HG03521 (cell line): ENCODE results near the gene GSAP.
"Not testable (repeated sequence)": the region's sequence is repeated elsewhere in the genome, so short reads cannot be mapped to it uniquely, and the experiment has no call there.

ENCODE experiments used
- ATAC-seq: cut with Tn5 transposase; IDR thresholded peaks from one replicate; pipeline ENCODE4 v1.9.1; 2021; ENCODE audit warnings: mild to moderate bottlenecking, moderate library complexity; ENCODE audit not compliant: unreplicated experiment

The GSAP gene

DNA sequence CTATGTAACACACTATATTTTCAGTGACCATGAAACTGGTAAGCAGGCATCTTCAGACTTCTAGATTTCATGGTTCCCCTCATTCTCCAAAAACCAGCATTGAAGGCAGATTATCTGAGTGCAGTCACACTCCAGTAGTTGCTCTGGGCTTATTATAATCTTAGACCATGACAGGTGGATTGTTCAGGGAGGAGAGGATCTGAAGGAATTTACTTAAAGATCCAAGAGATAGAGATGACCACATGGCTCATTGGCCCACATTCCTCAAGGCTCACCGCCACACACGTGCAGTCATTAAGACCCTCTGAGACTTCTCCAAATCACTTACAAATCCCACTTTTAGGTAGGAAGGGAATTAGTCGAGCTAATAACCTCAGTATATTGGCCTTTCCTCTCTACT, 55.2 kb downstream of the GSAP start:
- ATAC-seq, result no peak

DNA sequence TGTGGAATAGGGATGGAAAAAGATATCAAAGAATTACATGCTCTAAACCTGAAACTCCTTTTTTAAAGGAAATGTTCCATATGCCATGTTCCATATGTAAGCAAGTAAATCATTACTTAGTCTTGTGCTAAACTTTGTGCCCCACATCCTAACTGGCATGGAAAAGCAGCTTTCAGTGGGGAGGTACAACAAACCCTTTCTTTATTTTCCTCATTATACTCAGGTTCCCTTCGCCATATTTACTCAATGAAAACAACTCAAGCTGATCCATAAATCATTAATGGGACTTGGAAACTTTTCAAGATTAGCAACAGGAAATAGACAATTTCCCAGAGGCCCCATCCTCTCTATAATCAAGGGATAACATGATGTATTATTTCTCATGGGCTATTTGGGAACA, 56.0 kb downstream of the GSAP start:
- no peak for ATAC-seq

DNA sequence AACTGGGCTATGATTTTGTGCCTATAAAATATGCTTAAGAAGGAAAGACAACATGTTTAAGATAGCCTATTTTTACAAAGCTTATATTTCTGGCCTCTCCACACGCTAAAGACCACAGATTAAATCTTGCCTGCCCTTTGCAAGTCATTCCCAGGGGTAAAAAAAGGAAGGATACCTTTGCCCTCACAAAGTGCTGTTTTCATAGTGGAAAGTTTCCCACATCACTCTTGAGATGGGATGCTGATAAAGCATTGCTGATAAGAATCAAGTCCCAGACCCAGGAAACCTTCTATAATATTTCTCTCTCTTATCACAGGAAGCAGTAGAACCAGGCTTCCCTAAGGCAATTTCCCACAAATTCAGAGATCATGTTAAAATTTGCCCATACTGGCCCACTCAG, 56.5 kb downstream of the GSAP start:
- no peak for ATAC-seq

DNA sequence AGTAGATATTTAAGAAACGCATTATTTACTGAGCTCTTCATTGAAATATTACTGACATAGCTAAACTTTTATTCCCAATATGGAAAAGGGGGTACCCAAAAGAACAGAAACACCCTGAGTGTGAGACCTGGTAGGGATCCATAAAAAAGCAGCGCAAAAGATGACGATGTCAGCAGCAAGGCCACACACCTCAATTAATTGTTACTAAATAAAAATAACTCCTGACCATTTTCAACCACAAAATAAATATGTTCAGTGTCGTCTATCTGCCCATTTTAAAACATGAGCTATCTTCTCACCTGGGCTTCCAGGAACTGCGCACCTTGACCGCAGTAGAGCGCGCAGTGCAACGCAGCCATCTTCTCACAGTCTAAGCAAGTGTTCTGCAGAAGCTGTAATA, 61.2 kb downstream of the GSAP start:
- no peak for ATAC-seq

DNA sequence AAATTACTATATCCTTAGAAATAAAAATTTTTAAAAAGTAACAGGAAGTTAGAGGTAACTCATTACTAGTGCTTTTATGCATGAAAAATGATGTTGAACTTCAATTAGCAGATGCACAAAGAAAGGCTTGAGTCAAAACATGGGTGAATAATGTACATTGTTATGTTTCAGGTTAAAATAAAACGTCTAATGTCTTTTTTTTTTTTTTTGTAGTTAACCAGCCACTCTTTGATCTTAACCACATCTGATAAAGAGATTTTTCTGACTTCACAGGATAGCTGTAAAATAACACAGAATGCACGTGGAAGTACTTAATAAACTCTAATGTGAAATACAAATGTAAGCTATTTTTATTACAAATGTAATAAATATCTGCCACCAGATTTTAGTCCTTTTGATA, 61.7 kb downstream of the GSAP start:
- ATAC-seq, result no peak

DNA sequence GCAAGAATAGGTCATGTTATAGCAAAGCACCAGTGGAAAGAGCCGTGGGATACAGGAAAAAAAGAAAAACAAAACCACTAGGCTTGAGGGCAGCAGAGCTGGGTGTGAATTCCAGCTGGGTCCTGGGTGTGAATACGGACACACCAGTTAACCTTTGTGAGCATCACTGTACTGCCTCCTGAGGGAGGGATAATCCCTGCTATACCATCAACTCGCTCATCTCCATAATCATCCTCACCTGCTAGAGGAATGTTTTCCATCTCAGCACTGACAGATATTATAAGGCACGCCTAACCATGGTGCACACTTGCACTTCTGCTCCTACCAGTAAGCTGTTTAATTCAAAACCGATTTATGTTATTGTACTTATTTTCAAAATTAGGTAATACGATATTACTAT, 62.2 kb downstream of the GSAP start:
- no peak for ATAC-seq

DNA sequence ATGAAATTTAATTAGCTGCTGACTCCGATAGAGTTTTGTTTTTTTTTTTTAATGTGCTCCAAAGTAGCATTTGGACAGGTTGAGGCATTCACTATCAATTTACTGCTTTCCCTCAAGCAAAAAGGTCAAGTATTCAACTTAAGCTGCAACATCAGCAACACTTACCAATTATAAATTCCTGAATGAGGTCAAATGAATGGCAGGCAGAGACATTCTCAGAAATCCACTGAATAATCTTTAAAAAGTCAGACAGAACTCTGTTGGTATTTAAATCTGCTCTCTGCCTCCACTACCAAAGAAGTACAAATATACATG, 62.8 kb downstream of the GSAP start:
- ATAC-seq, result no peak

DNA sequence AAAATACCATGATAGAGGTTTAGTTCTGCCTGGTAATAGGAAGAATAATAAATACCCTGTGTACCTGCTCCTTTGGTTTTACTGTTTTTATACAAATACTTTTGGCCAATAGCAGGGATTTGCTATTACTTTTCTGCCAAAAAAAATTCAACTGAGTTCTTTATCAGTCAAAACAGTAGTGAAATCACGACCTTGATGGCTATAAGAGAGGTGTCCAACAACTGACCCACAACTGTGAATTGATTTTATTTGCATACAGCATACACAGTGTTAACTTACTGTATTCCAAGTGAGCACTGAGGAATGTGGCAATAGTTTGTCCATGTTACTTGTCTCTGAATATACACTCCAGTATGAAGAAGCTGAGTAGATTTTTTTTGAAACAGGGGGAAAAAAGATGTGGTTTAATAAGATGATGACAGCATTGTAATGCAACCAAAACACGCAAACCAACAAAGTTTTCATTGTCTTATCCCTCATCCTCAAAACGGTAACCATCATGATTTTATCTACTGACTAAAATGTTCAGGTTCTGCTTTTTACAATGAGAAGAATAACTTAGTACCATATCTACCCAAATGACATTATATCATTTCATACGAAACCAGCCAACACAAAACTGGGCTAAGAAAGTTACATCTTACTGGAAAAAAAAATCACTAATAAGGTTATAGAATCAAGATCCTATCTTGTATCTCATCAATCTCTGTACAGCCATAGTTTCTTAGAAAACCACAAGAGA, 63.3 kb downstream of the GSAP start:
- no peak for ATAC-seq

DNA sequence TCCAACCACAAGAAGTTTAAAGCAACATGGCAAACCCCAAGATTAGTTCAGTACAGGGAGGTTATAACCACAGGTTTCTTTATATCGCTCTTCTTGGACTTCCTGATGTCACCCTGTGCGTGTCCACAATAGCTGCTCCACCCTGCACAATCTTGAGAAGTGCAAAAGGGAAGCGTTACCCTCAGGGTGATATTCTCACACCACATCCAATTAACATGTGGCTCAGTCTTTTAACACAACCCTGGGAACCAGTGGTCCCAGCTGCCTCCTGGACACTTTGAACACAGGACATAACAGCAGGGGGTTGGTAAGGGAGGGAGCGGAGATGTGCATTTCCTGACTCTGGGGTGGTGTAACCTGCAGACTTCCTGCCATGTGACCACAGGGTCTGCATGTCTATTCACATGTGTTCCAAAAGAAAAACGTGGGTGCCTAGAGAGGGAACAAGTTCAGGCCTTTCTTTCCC, 64.6 kb downstream of the GSAP start:
- ATAC-seq, result peak; percentile 91

DNA sequence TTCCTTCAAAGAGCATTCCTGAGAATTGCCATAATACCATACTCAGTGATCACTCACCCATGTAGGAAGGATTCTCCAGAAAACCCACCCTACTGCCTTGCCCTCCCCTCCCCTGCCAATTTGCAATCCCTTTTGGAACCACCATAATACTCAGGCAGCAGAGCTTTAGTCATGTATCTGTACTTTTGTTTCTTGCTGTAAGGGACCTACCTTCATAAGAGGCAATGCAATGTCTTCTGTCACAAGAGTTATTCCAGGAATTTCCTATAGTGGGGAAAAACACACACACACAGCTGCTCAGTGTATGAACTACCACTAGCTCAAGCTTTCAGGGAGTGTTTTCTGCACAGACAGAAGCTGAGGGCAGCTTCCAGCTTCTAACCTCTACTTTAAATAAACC, 67.0 kb downstream of the GSAP start:
- ATAC-seq, result no peak

DNA sequence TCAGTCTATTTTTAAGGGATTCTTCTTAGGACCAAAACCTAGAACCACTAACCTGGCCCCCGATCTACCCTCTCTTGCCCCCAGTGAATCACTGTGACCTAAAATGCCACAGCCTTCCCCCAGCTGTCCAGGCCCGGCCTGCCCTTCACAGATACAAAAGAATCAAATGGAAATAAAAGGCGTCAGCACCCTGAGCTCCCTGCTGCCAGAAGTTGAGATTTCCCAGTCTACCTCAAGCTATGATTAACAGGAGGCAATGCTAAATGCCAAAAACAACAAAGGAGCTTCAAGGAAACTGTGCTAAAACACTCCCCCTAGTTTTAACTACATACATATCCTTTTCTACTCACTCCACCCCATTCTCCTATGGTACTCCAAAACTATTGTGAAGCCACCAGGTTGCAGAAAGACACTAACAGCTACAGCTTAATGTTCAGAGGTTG, 67.8 kb downstream of the GSAP start:
- no peak for ATAC-seq

DNA sequence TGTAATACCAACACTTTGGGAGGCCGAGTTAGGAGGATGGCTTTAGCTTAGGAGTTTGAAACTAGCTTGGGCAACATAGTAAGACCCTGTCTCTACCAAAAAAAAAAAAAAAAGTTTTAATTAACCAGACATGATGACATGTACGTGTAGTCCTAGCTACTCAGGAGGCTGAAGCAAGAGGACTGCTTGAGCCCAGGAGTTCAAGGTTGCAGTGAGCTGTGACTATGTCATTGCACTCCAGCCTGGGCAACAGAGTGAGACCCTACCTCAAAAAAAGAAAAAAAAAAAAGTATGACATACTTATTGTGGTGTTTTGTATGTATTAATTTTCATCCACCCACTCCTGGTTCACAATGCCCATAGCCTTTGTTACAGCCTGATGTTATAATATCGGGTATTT, 69.7 kb downstream of the GSAP start:
- ATAC-seq, result no peak

DNA sequence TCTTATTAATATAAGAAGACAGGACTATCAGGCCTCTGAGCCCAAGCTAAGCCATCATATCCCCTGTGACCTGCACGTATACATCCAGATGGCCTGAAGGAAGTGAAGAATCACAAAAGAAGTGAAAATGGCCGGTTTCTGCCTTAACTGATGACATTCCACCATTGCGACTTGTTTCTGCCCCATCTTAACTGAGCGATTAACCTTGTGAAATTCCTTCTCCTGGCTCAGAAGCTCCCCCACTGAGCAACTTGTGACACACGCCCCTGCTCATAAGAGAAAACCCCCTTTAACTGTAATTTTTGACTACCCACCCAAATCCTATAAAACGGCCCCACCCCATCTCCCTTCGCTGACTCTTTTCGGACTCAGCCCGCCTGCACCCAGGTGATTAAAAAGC, 70.7 kb downstream of the GSAP start:
- not testable (repeated sequence) for ATAC-seq

DNA sequence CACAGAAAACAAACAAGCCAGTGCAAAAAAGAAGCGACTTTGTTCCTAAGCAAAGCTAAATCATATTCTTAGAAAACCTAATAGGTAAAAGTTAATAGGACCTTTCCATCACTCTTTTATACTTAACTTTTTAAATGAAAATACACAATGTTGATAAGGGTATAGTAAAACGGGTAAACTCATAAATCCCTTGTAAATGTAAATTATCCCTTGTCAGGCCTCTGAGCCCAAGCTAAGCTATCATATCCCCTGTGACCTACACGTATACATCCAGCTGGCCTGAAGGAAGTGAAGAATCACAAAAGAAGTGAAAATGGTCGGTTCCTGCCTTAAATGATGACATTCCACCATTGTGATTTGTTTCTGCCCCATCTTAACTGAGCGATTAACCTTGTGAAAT, 76.4 kb downstream of the GSAP start:
- no peak for ATAC-seq

DNA sequence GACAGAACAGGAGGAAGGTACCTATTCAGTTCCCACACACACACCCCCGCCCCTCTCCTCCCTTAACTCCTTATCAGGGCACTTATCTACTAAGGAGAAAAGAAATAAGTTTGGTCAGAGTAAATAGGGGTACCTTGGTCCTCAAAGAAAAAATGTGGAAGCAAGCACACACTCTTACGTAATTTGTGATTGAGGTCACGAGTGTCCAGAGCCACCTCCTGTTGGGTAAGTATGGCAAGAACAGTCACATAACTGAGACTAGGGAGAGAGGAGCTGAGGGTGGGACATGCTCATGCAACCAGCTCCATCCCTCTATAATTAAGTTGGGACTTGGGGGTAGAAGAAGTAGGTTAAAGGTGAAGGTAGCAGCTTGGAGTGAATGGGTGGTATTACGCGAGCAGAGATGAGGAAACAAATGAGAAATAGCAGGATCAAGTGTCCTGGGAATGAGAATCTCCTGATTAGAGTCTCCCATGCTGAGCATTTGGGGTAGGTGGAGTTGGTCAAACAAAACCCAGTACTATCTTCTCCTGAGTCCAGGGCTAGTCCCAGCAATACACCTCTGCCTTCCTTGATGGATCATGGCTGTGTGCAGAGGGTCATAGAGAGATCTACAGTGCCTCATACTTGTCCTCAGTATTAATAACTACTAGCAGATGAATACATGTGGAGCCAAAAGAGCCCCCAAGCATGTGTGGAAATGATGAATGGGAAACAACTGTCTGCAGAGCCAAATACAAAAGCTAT, 77.1 kb downstream of the GSAP start:
- no peak for ATAC-seq

DNA sequence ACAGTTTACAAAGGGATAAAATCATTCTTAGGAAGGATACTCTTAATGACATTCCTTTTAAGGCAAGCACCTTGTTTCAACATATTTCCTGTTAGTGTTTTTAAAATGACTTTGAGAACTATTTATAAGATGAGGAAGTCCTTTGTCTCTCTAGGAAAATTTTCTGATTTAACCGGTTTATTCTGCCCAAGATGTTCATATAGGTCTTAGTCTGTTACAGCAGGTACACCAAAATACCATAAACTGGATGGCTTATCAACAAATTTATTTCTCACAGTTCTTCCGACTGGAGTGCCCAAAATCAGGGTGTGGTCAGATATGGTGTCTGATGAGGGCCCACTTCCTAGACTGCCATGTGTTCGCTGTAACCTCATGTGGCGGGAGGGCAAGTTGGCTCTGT, 77.9 kb downstream of the GSAP start:
- ATAC-seq, result no peak

DNA sequence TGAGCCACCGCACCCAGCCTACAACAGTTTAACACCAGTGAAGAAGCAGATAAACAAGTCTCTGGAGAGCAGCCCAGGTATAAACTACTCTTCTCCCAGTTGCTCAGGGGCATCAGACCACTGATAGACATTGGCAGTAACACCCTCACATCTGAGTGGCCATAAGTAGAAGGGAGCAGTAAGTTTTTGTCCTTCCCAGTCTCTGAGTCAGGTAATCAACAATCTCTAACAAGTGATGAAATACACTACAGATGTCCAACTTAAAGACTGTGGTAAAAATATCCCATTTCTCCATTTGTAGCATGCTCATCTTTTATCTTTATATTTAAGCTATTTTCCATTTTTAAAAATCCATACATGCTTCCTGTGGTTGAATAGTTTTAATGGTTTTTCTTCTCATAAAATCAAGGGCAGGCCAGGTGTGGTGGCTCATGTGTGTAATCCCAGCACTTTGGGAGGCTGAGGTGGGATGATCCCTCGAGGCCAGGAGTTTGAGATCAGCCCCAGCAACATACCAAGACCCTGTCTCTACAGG, 78.6 kb downstream of the GSAP start:
- no peak for ATAC-seq

DNA sequence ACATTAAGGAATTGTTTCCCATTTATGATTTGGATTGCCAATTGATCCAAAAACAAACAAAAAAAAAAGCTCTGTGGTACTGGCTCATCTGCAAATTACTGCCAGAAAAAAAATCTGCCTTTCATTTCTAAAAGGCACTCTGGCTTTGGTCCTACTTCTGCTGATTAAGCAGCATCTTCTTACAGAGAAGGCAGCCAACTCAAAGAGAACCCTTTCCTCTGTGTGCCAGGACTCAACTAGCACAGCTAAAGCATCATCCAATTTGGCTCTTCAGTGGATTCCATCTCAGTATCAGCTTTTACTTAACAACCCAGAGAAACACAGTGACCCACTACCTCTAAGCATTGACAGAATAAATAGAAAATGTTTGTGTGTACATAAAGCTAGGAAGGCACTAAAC, 80.6 kb downstream of the GSAP start:
- no peak for ATAC-seq

DNA sequence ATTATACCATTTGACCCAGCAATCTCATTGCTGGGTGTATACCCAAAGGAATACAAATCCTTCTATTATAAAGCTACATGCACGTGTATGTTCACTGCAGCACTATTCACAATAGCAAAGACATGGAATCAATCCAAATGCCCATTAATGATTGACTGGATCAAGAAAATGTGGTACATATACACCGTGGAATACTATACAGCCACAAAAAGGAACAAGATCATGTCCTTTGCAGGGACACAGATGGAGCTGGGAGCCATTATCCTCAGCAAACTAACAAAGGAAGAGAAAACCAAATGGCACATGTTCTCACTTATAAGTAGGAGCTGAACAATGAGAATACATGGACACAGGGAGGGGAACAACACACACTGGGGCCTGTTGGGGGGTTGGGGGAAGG, 82.1 kb downstream of the GSAP start:
- not testable (repeated sequence) for ATAC-seq

DNA sequence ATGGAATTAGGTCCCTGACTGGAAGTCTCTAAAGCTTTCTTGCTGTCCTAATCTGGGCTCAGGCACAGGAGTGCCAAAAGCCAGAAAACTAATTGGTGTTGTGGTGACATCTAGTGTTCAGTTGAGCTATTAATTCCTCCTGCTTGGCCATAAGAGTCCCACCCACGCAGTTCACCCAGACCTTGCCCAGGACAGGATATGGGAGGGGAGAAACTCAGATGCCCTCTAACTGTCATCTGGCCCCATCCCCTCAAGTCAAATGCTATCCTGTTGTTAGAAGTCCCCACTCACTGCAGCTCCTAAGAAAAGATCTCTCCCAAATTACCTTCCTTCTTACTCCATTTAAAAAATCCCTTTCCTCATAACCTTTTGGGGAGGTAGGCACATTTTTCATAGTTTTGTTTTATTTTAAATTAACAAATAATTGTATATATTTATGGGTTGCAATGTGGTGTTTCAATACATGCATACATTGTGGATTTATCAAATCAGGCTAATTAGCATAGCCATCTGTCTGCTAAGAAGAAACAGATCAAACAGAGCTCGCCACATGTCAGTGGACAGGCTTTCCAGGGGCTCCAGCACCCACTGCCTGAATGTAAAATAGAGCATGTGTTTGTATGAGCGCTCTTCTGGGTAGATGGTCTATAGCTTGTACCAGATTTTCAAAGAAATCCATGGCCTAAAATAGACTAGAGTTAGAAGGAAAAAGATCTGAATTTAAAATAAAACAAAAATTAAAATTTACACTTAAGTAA, 84.0 kb downstream of the GSAP start:
- ATAC-seq, result peak; percentile 66

DNA sequence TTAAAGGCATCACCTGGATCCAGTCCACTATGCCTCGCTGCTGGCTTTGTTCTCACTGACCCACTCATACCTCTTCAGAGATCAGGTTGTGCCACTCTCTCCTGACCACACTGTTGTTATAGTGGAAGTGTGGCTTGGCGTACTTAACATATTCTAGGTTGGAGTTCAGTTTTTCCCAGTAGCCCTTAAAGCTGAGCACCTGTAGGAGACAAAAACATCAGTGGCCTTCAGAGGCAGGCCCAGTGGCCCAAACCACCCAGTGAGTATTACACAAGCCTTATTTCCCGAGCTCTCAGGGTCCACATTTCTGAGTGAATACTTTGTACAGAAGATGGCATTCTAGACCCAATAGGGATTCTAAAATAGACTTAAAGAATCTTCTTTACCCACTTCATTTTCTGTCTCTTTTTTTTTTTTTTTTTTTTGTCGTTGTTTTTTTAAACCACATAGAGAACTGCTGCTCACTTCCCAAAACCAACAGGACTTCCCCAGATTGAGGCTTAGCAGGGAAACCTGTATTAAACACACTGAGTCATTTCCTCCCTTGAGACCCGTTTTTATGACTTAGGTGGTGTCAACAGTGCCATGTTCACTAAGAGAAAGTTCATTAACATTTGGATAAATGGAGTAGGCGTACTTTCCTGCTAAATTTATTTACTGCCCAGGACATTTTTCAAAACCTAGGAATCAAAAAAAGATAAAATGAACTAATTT, 85.8 kb downstream of the GSAP start:
- peak; percentile 39 for ATAC-seq
